HepG2 (cell line): ENCODE data around the gene AUNIP. TPM values are rescaled to one million over a fixed set of nuclear protein-coding genes. Genes with fewer than 3 reads are reported as not detected.

Experiments used
- ATAC-seq: fragments of 200-7000 bp; cut with Tn5 transposase; 3 replicates; pipeline ENCODE4 v1.9.1; 2020; ENCODE audit warnings: mild to moderate bottlenecking, moderate library complexity
- BruUV-seq: library from RNA; stranded (reverse); fragments of 400-500 nt; replicated peaks from 2 replicates; lab custom pipeline; 2021; lab: Mats Ljungman, UMichigan
- CTCF ChIA-PET: fragments of 300-600 bp; formaldehyde crosslinking; extraction: SDS; loops from one replicate; lab custom pipeline; 2021; ENCODE audit warnings: low total read pairs, inconsistent platforms, low intra/inter-chr PET ratio; lab: Yijun Ruan, JAX
- POLR2A ChIA-PET: fragments of 350-600 bp; sonication (Branson Sonifier 250); formaldehyde crosslinking; loops from one replicate; lab custom pipeline; 2020; ENCODE audit warnings: antibody characterized with exemption, inconsistent platforms; lab: Yijun Ruan, JAX
- DNase-seq: peaks from one replicate; pipeline ENCODE4 v3.0.0-alpha.2; 2015; ENCODE audit warnings: low spot score
- FAIRE-seq: peaks from 3 replicates; lab custom pipeline; 2011; peaks lifted over from hg19 to GRCh38; lab: Jason Lieb, UNC
- H2AFZ ChIP-seq: one replicate; pipeline ENCODE4 v1.6.1; 2011; ENCODE audit warnings: low read length, inconsistent platforms
- H3K27ac ChIP-seq: fragments of 300-600 bp; 3 replicates; pipeline ENCODE4 v1.8.0; 2011; ENCODE audit warnings: mixed run types, mild to moderate bottlenecking, mixed read lengths, low read length, inconsistent platforms; ENCODE audit not compliant: insufficient read depth; ENCODE audit errors: extremely low read length
- H3K27me3 ChIP-seq, 2 experiments: fragments of 200-600 bp in 1 of 2; 2 replicates in 1 of 2; 3 replicates in 1 of 2; pipeline versions ENCODE4 v1.6.0 to v1.8.0; 2011; ENCODE audit warnings: low read length in 2 of 2, mild to moderate bottlenecking in 2 of 2, moderate library complexity in 2 of 2, inconsistent platforms in 1 of 2; ENCODE audit not compliant: insufficient read depth in 2 of 2, control insufficient read depth in 1 of 2
- H3K36me3 ChIP-seq, 2 experiments: fragments of 200-600 bp in 1 of 2; replicated peaks in 1 of 2; 2 replicates in 1 of 2; 3 replicates in 1 of 2; pipeline versions ENCODE4 v1.5.1 to v1.8.0; 2011; ENCODE audit warnings: low read length in 2 of 2, inconsistent platforms in 1 of 2; ENCODE audit not compliant: insufficient read depth in 2 of 2, control insufficient read depth in 1 of 2
- H3K4me1 ChIP-seq: 2 replicates; pipeline ENCODE4 v1.5.1; 2012; ENCODE audit warnings: low read length, inconsistent platforms; ENCODE audit not compliant: insufficient read depth
- H3K4me2 ChIP-seq: 2 replicates; pipeline ENCODE4 v1.6.0; 2011; ENCODE audit warnings: low read depth, low read length, inconsistent platforms
- H3K4me3 ChIP-seq, 3 experiments: fragments of 200-600 bp in 1 of 3; sonication (generic), shearing (Covaris generic) in 1 of 3; replicated peaks in 1 of 3; 2 replicates each; pipeline ENCODE4 v1.5.1; 2011 to 2016; ENCODE audit warnings: low read length in 3 of 3, inconsistent platforms in 2 of 3, low read depth in 2 of 3, mild to moderate bottlenecking in 2 of 3, control low read depth in 1 of 3, mixed read lengths in 1 of 3; ENCODE audit not compliant: insufficient read depth in 1 of 3
- H3K79me2 ChIP-seq: one replicate; pipeline ENCODE4 v1.6.1; 2011; ENCODE audit warnings: low read length, inconsistent platforms; ENCODE audit not compliant: insufficient read depth
- H3K9ac ChIP-seq: 2 replicates; pipeline ENCODE4 v1.6.0; 2011; ENCODE audit warnings: mild to moderate bottlenecking, low read depth, low read length, inconsistent platforms; ENCODE audit not compliant: insufficient read depth
- H3K9me3 ChIP-seq: 2 replicates; pipeline ENCODE4 v1.5.1; 2012; ENCODE audit warnings: mild to moderate bottlenecking, low read length
- H4K20me1 ChIP-seq: 2 replicates; pipeline ENCODE4 v1.6.0; 2011; ENCODE audit warnings: inconsistent platforms, mild to moderate bottlenecking, low read length, moderate library complexity; ENCODE audit not compliant: insufficient read depth
- ESRRA ChIP-seq: sonication (generic); formaldehyde crosslinking; IDR thresholded peaks from 2 replicates; pipeline ENCODE4 v1.5.1; 2020; ENCODE audit warnings: mild to moderate bottlenecking, low read depth, missing genetic modification reagents
- ZNF121 ChIP-seq: sonication (generic); formaldehyde crosslinking; IDR thresholded peaks from 2 replicates; pipeline ENCODE4 v1.5.0; 2020; ENCODE audit warnings: mild to moderate bottlenecking, missing genetic modification reagents
- ZNF629 ChIP-seq: sonication (generic); formaldehyde crosslinking; conservative IDR thresholded peaks from 2 replicates; pipeline ENCODE4 v1.5.0; 2020; ENCODE audit warnings: missing genetic modification reagents
- WGBS: methylation state at CpG from one replicate; pipeline ENCODE4 v1.1.6; 2017; ENCODE audit warnings: low lambda C conversion rate; 5-methylcytosine and 5-hydroxymethylcytosine counted together
- in situ Hi-C: cut with HindIII; loops from 2 replicates; pipeline ENCODE4 v1.10.0; 2017; ENCODE audit warnings: low pct_unique_long_range_greater_than_20kb; ENCODE audit not compliant: extremely low pct_ligation_motif_present
- intact Hi-C: fragments of 100-400 bp; cut with micrococcal nuclease; formaldehyde crosslinking; loops from one replicate; pipeline ENCODE4 v1.10.0; 2022; ENCODE audit not compliant: unreplicated experiment
- polyA plus RNA-seq, 8 experiments: library from polyadenylated mRNA; depleted of rRNA in 3 of 8; stranded (reverse) in 7 of 8; unstranded in 1 of 8; fragments of >200 nt; fragmentation: Illumina TruSeq in 4 of 8; extraction: Trizol in 4 of 8; gene quantifications; 2 replicates each; pipeline versions ENCODE4 v1.2.1 to v1.2.3, GENCODE V29; 2011 to 2016; ENCODE audit warnings: low read depth in 4 of 8, missing spikeins in 1 of 8, mixed read lengths in 1 of 8; ENCODE audit not compliant: insufficient read depth in 1 of 8
- total RNA-seq, 5 experiments: library from RNA; depleted of rRNA; stranded (reverse); fragments of >200 nt; fragmentation: Illumina TruSeq; extraction: Trizol; gene quantifications; 2 replicates each; pipeline ENCODE4 v1.2.3, GENCODE V29; 2016; ENCODE audit warnings: low read depth in 1 of 5

The AUNIP gene
- total and polyA plus RNA-seq, 2 of the 13 experiments (the other 11 are each of a cell fraction or from before 2014, with no cell fraction given), result 3.8 to 12.3 TPM

DNA sequence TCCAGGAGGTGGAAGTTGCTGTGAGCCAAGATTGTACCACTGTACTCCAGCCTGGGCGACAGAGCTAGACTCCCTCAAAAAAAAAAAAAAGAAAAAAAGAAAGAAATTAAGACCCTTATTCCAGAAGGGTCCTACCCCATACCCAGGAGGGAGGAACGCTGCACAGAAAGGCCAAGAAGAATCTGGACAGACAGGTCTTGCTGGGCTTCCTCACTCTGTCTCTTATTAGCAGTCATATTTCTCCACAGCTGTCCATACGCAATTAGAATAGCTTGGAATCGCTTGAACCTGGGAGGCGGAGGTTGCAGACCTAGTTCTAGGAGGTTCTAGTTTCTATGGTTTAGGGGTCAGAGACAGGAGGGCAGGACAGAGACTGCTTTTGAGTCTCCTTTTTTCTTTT is 19.4 kb upstream of the AUNIP start:
- Histone ChIP-seq H4K20me1 (no peaks in the 10 kb centered on the region), H3K9ac (no peak overlapping the region), H2AFZ (no peak overlapping the region), H3K4me3 (no peak overlapping the region), H3K9me3 (no peaks in the 10 kb centered on the region), H3K27me3 (no peaks in the 10 kb centered on the region; a peak in 1 of 5 replicates), H3K27ac (no peak overlapping the region), H3K36me3 (no peaks in the 10 kb centered on the region), H3K79me2 (peaks cover 11% of the 10 kb centered on the region), H3K4me2 (no peak overlapping the region), H3K4me1 (peaks cover 60% of the 10 kb centered on the region)
- 82% methylated on average over 5 of the region's 5 CpGs for WGBS
- no TSS peak for BruUV-seq
- FAIRE-seq (no peak), DNase-seq (no peak), ATAC-seq (no peak)
- intact Hi-C loops, result no loop called here
- no peak for TF ChIP-seq ZNF121
- POLR2A ChIA-PET, result no interaction called here
- CTCF ChIA-PET, result no interaction called here
- in situ Hi-C loops, result no loop called here

DNA sequence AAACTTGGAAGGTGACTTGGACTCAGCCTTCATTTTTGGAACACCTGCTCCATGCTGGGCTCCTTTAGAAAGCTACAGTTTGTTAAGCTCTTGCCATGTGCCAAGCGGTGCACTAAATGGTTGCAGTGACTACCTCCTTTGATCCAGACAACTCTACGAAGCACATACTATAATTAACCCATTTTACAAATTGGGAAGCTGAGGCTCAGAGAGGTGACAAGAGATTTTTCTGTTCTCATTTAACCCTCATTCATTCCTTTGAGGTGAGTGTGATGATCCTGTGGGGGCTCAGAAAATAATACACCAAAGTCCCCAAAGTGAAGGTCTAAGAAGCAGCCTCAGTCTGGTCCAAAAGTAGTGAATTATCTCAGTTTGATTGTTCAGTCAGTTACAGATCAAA is 17.9 kb upstream of the AUNIP start:
- TF ChIP-seq ESRRA (no peak), ZNF629 (peak; percentile 69)
- CTCF ChIA-PET, result no interaction called here
- FAIRE-seq (no peak), ATAC-seq (no peak), DNase-seq (no peak)
- Histone ChIP-seq H3K4me2 (no peak overlapping the region), H2AFZ (no peak overlapping the region), H3K4me1 (peaks cover 71% of the 10 kb centered on the region), H3K79me2 (peaks cover 22% of the 10 kb centered on the region), H3K36me3 (no peaks in the 10 kb centered on the region), H3K27me3 (no peaks in the 10 kb centered on the region; a peak in 1 of 5 replicates), H3K4me3 (no peak overlapping the region), H3K9ac (no peak overlapping the region), H4K20me1 (no peaks in the 10 kb centered on the region), H3K27ac (no peak overlapping the region), H3K9me3 (no peaks in the 10 kb centered on the region)
- no TSS peak for BruUV-seq
- 92% methylated on average over 2 of the region's 2 CpGs for WGBS
- intact Hi-C loops (no loop called here), in situ Hi-C loops (no loop called here)
- POLR2A ChIA-PET, result no interaction called here
